Endothelial cell of umbilical vein (primary cell): ENCODE results near the gene CALR3. TPM values are rescaled to one million over a fixed set of nuclear protein-coding genes. Genes with fewer than 3 reads are reported as not detected.

Experiments
- BruUV-seq: library from RNA; stranded (reverse); fragments of 400-500 nt; replicated peaks from 2 replicates; lab custom pipeline; 2021; lab: Mats Ljungman, UMichigan
- CTCF ChIA-PET: fragments of 300-600, 350-600 bp; sonication (Branson Sonifier 250); formaldehyde crosslinking; loops from one replicate; lab custom pipeline; 2021; ENCODE audit warnings: antibody characterized with exemption, inconsistent platforms; lab: Charles Lee
- POLR2A ChIA-PET: fragments of 300-600, 350-600 bp; sonication (Branson Sonifier 250); formaldehyde crosslinking; loops from one replicate; lab custom pipeline; 2021; ENCODE audit warnings: antibody characterized with exemption, inconsistent platforms; lab: Charles Lee
- DNase-seq: peaks from one replicate; pipeline ENCODE4 v3.0.0-alpha.2; 2011; ENCODE audit warnings: low read depth, low spot score
- FAIRE-seq: peaks from 2 replicates; lab custom pipeline; 2011; peaks lifted over from hg19 to GRCh38; lab: Jason Lieb, UNC
- H2AFZ ChIP-seq: 2 replicates; pipeline ENCODE4 v1.6.0; 2012; ENCODE audit warnings: low read depth, low read length, control low read depth, inconsistent platforms
- H3K27ac ChIP-seq: 2 replicates; pipeline ENCODE4 v1.5.1; 2011; ENCODE audit warnings: low read depth, mild to moderate bottlenecking, control low read depth, low read length, moderate library complexity; ENCODE audit not compliant: insufficient read depth
- H3K27me3 ChIP-seq, 2 experiments: 2 replicates each; pipeline versions ENCODE4 v1.6.0 to v1.6.1; 2011; ENCODE audit warnings: low read length in 2 of 2, mixed read lengths in 1 of 2; ENCODE audit not compliant: control insufficient read depth in 2 of 2, insufficient read depth in 2 of 2
- H3K36me3 ChIP-seq, 2 experiments: 2 replicates in 1 of 2; 3 replicates in 1 of 2; pipeline ENCODE4 v1.5.1; 2011; ENCODE audit warnings: low read length in 2 of 2, mild to moderate bottlenecking in 1 of 2, moderate library complexity in 1 of 2; ENCODE audit not compliant: control insufficient read depth in 2 of 2, insufficient read depth in 2 of 2; ENCODE audit errors: extremely low read depth in 1 of 2
- H3K4me1 ChIP-seq: 3 replicates; pipeline ENCODE4 v1.5.1; 2011; ENCODE audit warnings: mild to moderate bottlenecking, low read length; ENCODE audit not compliant: control insufficient read depth, insufficient read depth; ENCODE audit errors: extremely low read depth
- H3K4me2 ChIP-seq: 2 replicates; pipeline ENCODE4 v1.6.1; 2011; ENCODE audit warnings: low read length, control low read depth, mixed read lengths; ENCODE audit not compliant: insufficient read depth
- H3K4me3 ChIP-seq, 3 experiments: fragments of 200-600 bp in 1 of 3; sonication (generic), shearing (Covaris generic) in 1 of 3; replicated peaks in 1 of 3; 2 replicates each; pipeline ENCODE4 v1.5.1; 2011 to 2016; ENCODE audit warnings: control low read depth in 3 of 3, low read length in 3 of 3, mild to moderate bottlenecking in 2 of 3, inconsistent platforms in 1 of 3, low read depth in 1 of 3, moderate library complexity in 1 of 3; ENCODE audit not compliant: insufficient read depth in 1 of 3
- H3K79me2 ChIP-seq: 2 replicates; pipeline ENCODE4 v1.6.0; 2012; ENCODE audit warnings: low read length, inconsistent platforms; ENCODE audit not compliant: control insufficient read depth, insufficient read depth
- H3K9ac ChIP-seq: replicated peaks from 2 replicates; pipeline ENCODE3; 2011; ENCODE audit warnings: low read length, control low read depth; ENCODE audit not compliant: insufficient read depth; ENCODE audit errors: extremely low read depth
- H3K9me1 ChIP-seq: replicated peaks from 3 replicates; pipeline ENCODE4 v1.6.0; 2011; ENCODE audit warnings: mild to moderate bottlenecking, low read length; ENCODE audit not compliant: control insufficient read depth, insufficient read depth; ENCODE audit errors: extremely low read depth
- H3K9me3 ChIP-seq: replicated peaks from 2 replicates; pipeline ENCODE4 v1.5.1; 2012; ENCODE audit warnings: low read length, inconsistent platforms; ENCODE audit not compliant: control insufficient read depth, insufficient read depth
- H4K20me1 ChIP-seq: replicated peaks from 2 replicates; pipeline ENCODE3; 2011; ENCODE audit warnings: mild to moderate bottlenecking, low read length; ENCODE audit not compliant: control insufficient read depth, insufficient read depth; ENCODE audit errors: extremely low read depth
- EZH2 ChIP-seq: IDR thresholded peaks from 2 replicates; pipeline ENCODE4 v1.6.1; 2012; ENCODE audit warnings: borderline replicate concordance, low read depth, mild to moderate bottlenecking, moderate library complexity, low read length, inconsistent platforms; ENCODE audit not compliant: severe bottlenecking
- FOS ChIP-seq: IDR thresholded peaks from 2 replicates; pipeline ENCODE4 v1.6.1; 2011; ENCODE audit warnings: mild to moderate bottlenecking, low read length, moderate library complexity, borderline replicate concordance; ENCODE audit not compliant: insufficient read depth
- GATA2 ChIP-seq: IDR thresholded peaks from 2 replicates; pipeline ENCODE4 v1.7.0; 2011; ENCODE audit warnings: low read depth, mild to moderate bottlenecking, moderate library complexity, mixed read lengths, low read length; ENCODE audit not compliant: insufficient read length, insufficient read depth
- JUN ChIP-seq: IDR thresholded peaks from 2 replicates; pipeline ENCODE4 v1.6.1; 2011; ENCODE audit warnings: borderline replicate concordance, low read depth; ENCODE audit not compliant: insufficient read length, insufficient read depth
- MYC ChIP-seq: IDR thresholded peaks from one replicate; pipeline ENCODE4 v1.6.1; 2011; ENCODE audit warnings: mild to moderate bottlenecking, low read depth, low read length
- POLR2A ChIP-seq: IDR thresholded peaks from 2 replicates; pipeline ENCODE4 v1.6.1; 2012; ENCODE audit warnings: low read depth, mild to moderate bottlenecking, control low read depth, low read length
- POLR2AphosphoS5 ChIP-seq: IDR thresholded peaks from 2 replicates; pipeline ENCODE4 v1.6.1; 2012; ENCODE audit warnings: low read depth, mild to moderate bottlenecking, control low read depth, low read length, moderate library complexity; ENCODE audit not compliant: insufficient read depth
- dilution Hi-C: fragments of 300-500 bp; cut with MboI; formaldehyde crosslinking; loops from one replicate; pipeline ENCODE4 v1.15.0; 2019; ENCODE audit warnings: low sequenced_read_pairs; ENCODE audit not compliant: extremely low pct_ligation_motif_present
- intact Hi-C: fragments of 100-400 bp; cut with micrococcal nuclease; formaldehyde crosslinking; loops from one replicate; pipeline ENCODE4 v1.10.0; 2022
- polyA plus RNA-seq, 4 experiments: library from polyadenylated mRNA; depleted of rRNA in 3 of 4; stranded (reverse) in 3 of 4; unstranded in 1 of 4; fragments of >200 nt; gene quantifications; 2 replicates each; pipeline versions ENCODE4 v1.2.1 to v1.2.3, GENCODE V29; 2011 to 2012; ENCODE audit warnings: missing spikeins in 1 of 4
- total RNA-seq: library from RNA; stranded (reverse); gene quantifications from 2 replicates; pipeline ENCODE4 v1.2.3, GENCODE V29; 2021

The CALR3 gene
- total and polyA plus RNA-seq, 2 donors (not counting 3 experiments of a cell fraction or from before 2014, with no cell fraction given): not detected

DNA sequence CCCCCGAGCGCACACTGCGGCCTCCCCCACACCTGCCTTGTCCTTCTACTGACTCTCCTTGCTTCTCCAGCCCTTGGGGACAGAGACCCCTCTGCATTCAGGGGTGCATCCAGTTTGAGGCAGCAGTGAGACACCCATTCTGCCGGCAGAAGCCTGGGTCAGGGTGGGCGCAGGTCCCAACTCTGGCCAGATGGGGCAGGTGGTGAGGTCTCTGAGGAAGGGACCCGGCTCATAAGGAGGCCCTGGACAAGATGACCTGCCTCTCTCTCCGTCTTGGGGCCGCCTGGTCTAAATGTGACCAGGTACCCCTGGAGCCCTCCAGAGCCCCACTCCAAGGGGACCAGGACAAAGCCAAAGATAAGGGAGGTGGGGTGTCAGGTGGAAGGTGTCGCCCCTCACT, 40.2 kb upstream of the CALR3 start:
- ChIA-PET POLR2A (no interaction called here), CTCF (no interaction called here)
- Histone ChIP-seq H3K9me1 (no peaks in the 10 kb centered on the region), H3K9ac (no peak overlapping the region), H3K79me2 (peaks cover 53% of the 10 kb centered on the region), H3K4me3 (no peak overlapping the region), H3K36me3 (peaks cover 19 to 54% of the 10 kb centered on the region in 2 experiments), H3K9me3 (no peaks in the 10 kb centered on the region), H3K27ac (no peak overlapping the region), H3K27me3 (no peaks in the 10 kb centered on the region), H3K4me1 (peaks cover 5% of the 10 kb centered on the region), H2AFZ (no peak overlapping the region), H4K20me1 (no peaks in the 10 kb centered on the region), H3K4me2 (no peak overlapping the region)
- no peak for TF ChIP-seq FOS
- no peak for TF ChIP-seq JUN
- FAIRE-seq (no peak), DNase-seq (no peak)
- intact Hi-C loops: no loop called here
- BruUV-seq: no TSS peak
- dilution Hi-C loops: no loop called here

DNA sequence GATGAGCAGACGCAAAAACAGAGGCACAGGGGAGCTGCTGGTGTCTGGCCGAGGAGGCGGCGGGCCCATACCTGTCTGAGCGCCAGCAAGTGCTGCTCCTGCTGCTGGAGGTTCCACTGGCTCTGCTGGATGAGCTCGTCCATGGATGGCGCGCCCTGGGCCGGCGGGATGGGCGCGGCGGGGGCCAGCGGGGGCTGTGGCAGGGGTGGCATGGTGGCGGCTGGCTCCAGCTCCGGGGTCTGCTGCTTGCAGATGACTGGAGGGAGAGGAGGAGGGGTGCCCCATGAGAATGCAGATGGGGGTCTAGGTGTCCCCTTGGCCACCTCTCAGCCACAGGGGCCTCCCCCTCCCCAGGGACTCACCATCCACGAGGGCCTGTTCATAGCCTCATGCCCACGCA, 39.4 kb upstream of the CALR3 start:
- Histone ChIP-seq H3K9me3 (no peaks in the 10 kb centered on the region), H3K36me3 (peaks cover 19 to 60% of the 10 kb centered on the region in 2 experiments), H2AFZ (no peak overlapping the region), H3K4me3 (no peak overlapping the region), H3K79me2 (peaks cover 45% of the 10 kb centered on the region), H3K4me2 (no peak overlapping the region), H3K27me3 (no peaks in the 10 kb centered on the region), H3K27ac (no peak overlapping the region), H3K4me1 (no peaks in the 10 kb centered on the region), H4K20me1 (no peaks in the 10 kb centered on the region), H3K9me1 (no peaks in the 10 kb centered on the region), H3K9ac (no peak overlapping the region)
- TF ChIP-seq FOS (no peak), POLR2AphosphoS5 (no peak), MYC (no peak), EZH2 (no peak), JUN (no peak), GATA2 (no peak), POLR2A (no peak)
- FAIRE-seq (no peak), DNase-seq (no peak)
- POLR2A ChIA-PET: no interaction called here
- no TSS peak for BruUV-seq
- intact Hi-C loops (no loop called here), dilution Hi-C loops (no loop called here)
- CTCF ChIA-PET: interaction anchor here (1.2 kb wide), 1 partner anchor 52 kb away, joined by 3 read pairs; no protein-coding TSS in a partner anchor
